A549 treated with GW870086 at 1 μM for 4 hours (cell line): ENCODE results near the gene CD46. TPM values are rescaled to one million over a fixed set of nuclear protein-coding genes. Genes with fewer than 3 reads are reported as not detected.

Experiments
- total RNA-seq: library from RNA; stranded (reverse); fragments of 200-300 nt; extraction: Qiagen RNA extraction; gene quantifications from 5 replicates; pipeline ENCODE4 v1.2.3, GENCODE V29; 2022; ENCODE audit warnings: low read depth

CD46 gene
- 80.9 to 120 TPM (median 117 TPM) in 5 replicates for total RNA-seq

DNA sequence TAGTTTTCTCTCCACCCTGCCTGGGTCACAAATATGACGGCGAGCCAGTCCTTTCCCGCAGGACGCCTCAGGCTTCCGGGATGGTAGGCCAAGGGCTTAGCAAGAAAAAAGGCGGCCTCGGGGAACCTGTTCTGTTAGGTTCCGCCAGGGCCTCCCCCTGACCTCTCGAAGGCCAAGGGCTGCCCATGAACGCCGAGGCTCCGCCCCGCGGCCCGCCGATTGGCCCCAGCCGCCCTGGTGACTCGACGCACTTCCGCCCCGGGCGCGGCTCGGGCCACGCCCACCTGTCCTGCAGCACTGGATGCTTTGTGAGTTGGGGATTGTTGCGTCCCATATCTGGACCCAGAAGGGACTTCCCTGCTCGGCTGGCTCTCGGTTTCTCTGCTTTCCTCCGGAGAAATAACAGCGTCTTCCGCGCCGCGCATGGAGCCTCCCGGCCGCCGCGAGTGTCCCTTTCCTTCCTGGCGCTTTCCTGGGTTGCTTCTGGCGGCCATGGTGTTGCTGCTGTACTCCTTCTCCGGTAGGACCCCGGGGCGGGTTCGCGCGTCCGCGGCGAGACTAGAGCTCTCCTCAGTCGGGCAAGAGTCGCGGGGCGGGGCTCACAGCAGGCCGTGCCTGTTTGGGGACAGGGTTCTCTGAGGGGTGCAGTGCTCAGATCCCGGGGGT is at the start of gene CD46:
Gene CD46, plus strand, starts transcription at position 265 of the 666 bp plus-strand sequence. Its CDS starts 159 bp downstream, at position 424.

Other genes with a start within 250 kb of the CD46 start
- not detected in 5 replicates for gene CR1L, start 106.9 kb upstream of the CD46 start, total RNA-seq
- gene CD34, start 159.1 kb downstream of the CD46 start, total RNA-seq = not detected in 5 replicates